ENCODE measurements around the gene CPN2.

CPN2 gene

DNA sequence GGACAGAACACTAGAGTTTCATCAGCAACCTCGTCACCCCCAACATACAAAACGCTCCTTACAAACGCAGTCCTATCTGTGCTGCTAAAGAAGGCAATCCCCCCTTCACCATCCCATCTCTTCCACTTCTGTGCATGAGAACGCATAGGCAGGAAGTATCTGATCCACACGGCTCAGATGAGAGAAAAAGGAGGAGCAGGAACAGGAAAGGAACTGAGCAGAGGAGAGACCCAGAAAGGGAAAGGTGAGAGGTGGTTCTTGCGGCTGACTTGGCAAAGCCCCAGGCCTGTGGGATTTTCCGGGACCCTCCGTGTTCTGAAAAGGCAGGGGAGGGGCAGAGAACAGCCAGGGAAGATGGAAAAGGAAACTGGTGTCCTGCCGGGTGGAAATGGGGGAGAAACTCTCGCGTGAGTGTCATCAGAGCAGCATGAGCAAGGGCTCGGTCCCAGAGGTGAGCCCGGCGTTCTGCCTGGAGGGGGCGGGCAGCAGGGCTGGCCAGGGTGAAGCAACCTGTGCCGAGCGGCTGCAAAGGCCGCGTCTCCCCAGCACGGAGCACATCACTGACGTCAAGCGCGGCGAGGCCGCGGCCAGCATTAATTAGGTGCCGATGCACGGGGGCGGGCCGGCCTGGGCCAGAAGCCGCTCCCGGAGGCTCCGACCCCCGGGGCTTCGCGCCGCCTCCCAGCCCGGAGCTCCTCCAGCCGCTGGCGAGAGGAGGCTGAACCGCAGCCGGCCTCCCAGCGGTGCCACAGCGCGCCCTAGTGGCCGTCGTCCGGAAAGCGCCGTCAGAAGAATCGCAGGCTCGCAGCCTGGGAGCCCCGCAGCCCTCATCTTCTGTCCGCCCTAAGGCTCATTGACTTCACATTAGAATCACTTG lies 35.8 kb downstream of the CPN2 start:
- peak; percentile 81 for DNase-seq (ENCODE audit: low read depth)
- TF ChIP-seq, protein P1, sequence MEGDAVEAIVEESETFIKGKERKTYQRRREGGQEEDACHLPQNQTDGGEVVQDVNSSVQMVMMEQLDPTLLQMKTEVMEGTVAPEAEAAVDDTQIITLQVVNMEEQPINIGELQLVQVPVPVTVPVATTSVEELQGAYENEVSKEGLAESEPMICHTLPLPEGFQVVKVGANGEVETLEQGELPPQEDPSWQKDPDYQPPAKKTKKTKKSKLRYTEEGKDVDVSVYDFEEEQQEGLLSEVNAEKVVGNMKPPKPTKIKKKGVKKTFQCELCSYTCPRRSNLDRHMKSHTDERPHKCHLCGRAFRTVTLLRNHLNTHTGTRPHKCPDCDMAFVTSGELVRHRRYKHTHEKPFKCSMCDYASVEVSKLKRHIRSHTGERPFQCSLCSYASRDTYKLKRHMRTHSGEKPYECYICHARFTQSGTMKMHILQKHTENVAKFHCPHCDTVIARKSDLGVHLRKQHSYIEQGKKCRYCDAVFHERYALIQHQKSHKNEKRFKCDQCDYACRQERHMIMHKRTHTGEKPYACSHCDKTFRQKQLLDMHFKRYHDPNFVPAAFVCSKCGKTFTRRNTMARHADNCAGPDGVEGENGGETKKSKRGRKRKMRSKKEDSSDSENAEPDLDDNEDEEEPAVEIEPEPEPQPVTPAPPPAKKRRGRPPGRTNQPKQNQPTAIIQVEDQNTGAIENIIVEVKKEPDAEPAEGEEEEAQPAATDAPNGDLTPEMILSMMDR (conservative IDR thresholded peaks at IDR 0.05; ENCODE audit: low read depth, low read length): peak; percentile 76
- H3K4me3 ChIP-seq (ENCODE audit: low read length): peak overlapping the region; percentile 43

DNA sequence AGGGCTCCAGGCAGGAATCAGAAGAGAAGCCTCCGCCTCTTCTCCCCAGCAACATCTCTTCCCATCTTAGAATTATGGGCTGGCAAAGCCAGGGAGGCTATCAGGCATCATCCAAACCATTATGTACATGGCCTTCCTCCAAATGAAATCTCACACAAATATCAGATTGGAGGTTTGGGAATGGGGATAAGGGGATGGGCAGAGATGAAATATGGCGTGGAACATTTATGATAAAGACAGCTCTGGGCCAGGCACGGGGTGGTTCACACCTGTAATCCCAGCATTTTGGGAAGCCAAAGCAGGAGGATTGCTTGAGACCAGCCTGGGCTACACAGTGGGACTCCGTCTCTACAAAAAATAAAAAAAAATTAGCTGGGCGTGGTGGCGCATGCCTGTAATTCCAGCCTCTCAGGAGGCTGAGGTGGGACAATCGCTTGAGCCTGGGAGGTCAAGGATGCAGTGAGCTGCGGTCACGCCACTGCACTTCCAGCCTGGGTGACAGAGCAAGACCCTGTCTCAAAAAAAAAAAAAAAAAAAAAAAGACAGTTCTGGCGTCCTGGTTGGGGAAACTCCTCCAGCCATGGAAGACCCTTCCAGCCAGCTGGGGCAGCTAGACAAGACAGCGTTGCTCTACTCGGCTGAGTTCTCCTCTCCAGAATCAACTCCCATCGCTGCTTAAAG lies 36.6 kb downstream of the CPN2 start:
- no peak for DNase-seq (ENCODE audit: low read depth)
- H3K4me3 ChIP-seq (ENCODE audit: low read length): no peak overlapping the region
- TF ChIP-seq, protein P1 (conservative IDR thresholded peaks at IDR 0.05; ENCODE audit: low read depth, low read length): no peak

DNA sequence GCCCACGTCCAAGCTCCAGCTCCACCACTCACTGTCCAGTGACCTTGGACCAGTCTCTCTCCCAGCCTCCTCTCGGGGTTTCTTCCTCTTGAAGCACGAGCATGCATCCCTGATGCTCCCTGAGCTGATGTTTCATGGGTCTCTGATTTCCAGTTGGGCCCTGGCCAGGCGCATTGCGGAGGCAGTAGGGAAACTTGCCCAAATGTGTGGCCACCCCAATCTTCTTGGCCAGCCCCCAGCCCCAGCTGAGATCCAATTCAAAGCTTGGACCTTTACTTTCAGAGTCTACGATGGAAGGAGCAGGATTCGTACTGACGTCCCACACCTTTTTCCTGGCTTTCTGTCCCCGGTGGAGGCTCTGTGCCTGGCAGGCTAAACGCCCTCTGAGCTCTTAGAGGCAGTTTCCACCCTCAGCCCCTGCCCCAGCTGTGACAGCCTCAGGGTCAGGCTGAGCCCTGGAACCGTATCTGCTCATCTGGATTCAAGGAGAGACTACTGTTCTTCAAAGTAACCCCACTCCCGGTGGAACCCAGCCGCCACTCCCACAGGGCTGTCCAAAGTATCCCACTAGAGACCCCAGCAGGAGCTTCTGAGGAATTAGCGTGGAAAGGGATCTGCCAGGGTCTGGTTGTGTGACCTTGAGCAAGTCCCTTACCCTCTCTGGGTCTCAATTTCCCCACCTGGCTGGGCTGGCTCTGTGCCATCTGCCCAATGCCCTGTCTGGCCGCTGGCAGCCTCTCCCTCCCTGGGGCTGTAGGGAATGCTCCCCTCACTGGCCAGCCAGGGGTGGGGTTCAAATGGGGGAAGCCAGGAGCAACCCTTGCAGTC lies 37.4 kb downstream of the CPN2 start:
- no peak overlapping the region for H3K4me3 ChIP-seq (ENCODE audit: low read length)
- no peak for DNase-seq (ENCODE audit: low read depth)
- TF ChIP-seq, protein P1 (conservative IDR thresholded peaks at IDR 0.05; ENCODE audit: low read depth, low read length): peak; percentile 37

DNA sequence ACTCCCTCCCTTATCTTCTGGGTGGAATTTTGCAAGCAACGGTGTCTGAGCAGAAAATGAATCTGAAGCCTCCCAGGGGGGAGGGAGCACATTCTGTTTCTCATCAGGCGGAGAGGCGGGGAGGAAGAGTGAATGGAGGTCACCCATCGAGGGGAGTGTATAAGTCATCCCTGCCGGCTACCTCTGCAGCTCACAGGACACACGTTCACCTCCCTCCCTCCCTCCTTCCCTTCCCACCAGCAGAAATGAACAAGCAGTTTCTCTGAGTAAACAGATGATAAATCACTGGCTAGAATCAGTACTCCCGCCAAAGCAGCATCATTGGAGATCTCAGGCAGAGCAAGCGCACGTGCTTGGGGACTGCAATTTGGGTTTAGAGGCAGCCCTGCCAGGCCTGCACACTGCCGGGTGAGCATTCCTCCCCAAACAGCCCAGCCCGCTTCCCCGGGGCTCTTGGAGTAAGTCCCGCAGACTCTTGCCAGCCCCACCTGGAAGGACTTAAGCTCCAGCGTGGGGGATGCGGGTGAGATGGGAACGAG lies 38.3 kb downstream of the CPN2 start:
- DNase-seq (ENCODE audit: low read depth): no peak
- H3K4me3 ChIP-seq (ENCODE audit: low read length): no peak overlapping the region

DNA sequence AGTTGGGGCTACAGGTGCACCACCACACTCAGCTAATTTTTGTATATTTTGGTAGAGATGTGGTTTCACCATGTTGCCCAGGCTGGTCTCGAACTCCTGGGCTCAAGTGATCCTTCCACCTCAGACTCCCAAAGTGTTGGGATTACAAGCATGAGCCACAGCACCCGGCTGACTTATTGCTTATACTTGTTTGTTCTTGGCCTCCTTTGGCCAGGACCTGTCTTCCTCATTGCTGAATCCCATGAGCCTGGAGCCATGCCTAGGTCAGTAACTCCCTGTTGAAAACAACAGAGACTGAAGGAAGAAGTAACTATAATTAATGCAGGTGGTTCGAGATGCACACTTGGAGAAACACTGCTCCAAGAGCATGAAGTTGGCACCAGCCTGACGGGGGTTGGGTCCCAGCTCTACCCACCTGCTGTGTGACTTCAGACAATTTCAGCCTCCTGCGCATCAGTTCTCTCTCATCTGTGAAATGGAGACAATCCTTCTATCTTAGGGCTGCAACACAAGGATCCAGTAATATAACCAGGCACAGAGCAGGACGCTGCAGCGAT lies 38.9 kb downstream of the CPN2 start:
- no peak for DNase-seq (ENCODE audit: low read depth)
- H3K4me3 ChIP-seq (ENCODE audit: low read length): no peak overlapping the region
- TF ChIP-seq, protein P1 (conservative IDR thresholded peaks at IDR 0.05; ENCODE audit: low read depth, low read length): no peak

More for the DNA sequence above, 38.3 kb downstream of the CPN2 start:
- TF ChIP-seq, protein P1 (conservative IDR thresholded peaks at IDR 0.05; ENCODE audit: low read depth, low read length): no peak

DNA sequence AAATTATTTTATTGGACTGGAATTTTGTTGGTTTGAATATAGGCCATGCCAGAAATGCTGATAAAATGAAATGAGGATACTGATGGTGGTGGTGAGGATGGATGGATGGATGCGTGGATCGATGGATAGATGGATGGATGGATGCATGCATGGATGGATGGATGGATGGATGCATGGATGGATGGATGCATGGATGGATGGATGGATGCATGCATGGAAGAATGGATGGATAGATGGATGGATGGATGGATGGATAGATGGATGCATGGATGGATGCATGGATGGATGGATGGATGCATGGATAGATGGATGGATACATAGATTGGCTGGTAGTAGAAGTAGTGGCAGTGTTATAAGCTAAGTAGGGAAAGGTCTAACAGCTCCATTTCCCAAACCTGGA lies 40.1 kb downstream of the CPN2 start:
- TF ChIP-seq, protein P1 (conservative IDR thresholded peaks at IDR 0.05; ENCODE audit: low read depth, low read length): no peak
- DNase-seq (ENCODE audit: low read depth): no peak
- no peak overlapping the region for H3K4me3 ChIP-seq (ENCODE audit: low read length)

Data from retinal pigment epithelial cell (primary cell).